Activated naive CD4-positive, alpha-beta T cell treated with Interleukin-2 at 50 U/mL for 16 hours (primary cell): ENCODE measurements around the gene CSRNP3.
"Not testable (repeated sequence)": the region's sequence is repeated elsewhere in the genome, so short reads cannot be mapped to it uniquely, and the experiment has no call there.

Experiments used
- DNase-seq: peaks from one replicate; pipeline ENCODE4 v3.0.0-alpha.2; 2020

Gene CSRNP3

DNA sequence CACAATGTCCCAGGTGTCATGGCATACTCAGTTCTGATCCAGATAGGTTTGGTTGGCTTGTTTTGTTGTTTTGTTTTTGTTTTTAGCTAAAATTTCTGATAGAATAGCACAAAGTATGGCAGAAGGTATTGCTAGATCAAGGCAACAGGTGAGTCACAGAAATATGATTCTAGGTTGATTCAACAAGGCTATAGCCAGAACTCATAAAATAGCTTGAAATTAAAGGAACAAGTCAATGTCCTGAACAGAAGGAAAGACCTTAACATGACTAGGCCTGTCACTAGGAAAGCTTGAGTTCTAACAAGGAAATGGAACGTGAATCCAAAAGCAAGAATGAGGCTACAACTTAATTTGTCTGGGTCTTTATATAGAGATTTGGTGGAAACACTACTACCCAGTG, 167.5 kb downstream of the CSRNP3 start:
- no peak for DNase-seq

DNA sequence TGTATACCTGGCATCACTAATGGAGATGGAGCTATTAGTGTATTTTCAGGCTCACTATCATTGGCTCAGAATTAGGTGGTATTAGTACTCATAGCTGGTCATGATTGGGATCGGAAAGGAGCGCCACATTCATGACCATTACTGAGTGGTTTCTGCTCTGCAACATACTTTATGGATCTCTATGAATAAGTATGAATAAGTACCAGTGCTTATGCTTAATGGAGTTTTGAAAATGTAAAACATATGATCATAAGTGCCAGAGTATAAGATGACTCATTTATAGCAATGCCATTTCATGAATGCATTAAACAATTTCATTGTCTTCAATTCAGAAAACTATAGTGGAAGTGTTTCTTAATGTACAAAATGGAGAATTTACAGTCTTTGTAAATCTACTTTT, 167.9 kb downstream of the CSRNP3 start:
- DNase-seq, result no peak

DNA sequence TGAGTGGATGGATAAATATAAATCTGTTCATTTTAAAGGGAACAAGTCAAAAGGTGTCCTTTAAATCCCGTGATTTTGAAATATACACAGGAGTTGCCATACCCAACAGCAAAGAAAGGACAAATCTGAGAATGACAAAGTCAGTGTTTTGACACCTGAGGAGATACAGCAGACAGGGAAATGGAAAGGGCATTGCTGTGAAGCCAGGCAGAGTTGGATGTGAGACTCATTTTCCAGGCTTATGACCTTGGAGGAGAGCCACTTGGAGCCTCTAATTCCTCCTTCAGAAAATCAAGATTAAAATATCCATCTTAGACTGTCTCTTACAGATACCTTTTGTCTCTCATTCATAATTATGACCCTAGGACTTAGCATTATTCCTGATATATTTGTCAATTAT, 170.0 kb downstream of the CSRNP3 start:
- DNase-seq, result no peak

DNA sequence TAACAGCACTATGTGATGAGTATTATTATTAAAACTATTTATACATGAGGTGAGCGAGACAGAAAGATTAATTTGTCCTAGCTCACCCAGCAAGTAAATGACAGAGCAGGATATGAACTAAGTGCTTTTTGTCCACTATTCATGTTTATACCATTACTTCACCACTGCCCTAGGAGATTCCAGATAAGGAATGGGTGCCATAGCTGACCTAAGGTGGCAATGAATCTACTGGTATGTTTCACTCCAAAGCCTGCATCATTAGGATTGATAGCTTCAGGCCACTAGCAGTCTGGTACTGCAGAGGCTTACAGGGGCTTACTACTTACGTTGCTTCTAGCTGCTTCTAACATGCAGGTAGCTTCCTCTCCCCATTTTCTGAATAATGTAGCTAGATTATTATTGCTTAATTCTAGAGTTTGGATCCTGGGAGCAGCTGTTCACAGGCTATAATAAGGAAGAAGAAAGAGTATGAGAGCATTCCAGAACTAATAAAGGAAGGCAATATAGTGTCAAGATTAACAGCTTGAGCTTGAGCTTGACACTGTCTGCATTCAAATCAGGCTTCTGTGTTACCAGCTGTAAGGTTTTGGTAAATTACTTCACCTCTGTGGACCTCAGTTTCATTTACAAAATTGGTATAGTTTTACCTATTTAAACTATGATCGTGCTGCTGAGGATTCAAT, 170.9 kb downstream of the CSRNP3 start:
- DNase-seq, result no peak

DNA sequence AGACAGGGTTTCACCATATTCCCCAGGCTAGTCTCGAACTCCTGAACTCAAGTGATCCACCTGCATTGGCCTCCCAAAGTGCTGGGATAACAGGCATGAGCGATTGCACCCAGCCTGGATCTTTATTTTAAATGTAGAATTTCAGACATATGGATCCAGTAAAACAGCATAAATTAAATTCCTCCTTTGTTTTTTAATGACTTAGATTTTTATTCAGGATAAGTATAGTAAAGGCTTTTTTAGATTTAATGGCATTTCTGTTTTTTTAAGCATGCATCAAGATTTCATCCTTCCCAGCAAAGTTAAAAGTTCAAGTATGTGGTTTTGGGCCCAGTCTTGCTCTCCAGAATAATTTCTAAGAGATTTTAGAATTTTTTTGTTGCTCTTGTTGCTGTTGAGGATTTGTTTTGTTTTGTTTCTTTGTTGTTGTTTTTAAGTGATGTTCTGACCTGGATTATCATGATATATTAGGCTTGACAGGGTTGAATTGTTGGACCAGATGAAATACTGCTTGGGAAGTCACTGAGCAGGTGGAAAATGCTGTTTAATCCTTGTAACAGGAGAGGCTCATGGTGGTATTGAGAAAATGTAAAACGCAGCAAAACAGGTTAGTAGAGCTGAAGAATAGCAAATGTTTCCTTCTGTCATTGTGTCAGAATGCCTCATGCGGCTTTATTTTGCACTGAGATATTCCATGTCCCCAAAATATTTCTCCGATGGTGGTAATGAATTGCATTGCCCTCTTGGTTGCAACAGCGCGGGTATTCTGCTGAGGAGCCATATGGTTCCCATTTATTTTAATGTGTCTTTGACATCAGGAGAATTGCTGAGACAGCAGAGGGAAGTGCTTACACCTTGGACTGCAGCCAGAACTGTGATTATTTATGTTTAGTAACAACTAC, 176.7 kb downstream of the CSRNP3 start:
- no peak for DNase-seq

DNA sequence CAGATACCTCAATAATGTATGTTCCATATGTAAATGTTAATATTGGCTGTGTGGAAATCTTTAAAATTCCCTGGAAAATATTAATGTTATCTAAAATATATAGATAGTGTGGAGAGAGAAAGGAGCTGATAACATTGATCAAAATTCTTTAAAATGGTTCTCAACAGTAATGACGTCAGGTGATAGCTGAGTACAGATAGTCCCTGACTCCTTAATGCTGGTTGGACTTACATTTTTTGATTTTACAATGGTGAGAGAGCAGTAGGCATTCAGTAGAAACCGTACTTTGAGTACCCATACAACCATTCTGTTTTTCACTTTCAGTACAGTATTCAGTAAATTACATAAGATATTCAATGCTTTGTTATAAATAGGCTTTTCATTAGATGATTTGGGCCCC, 177.9 kb downstream of the CSRNP3 start:
- no peak for DNase-seq

DNA sequence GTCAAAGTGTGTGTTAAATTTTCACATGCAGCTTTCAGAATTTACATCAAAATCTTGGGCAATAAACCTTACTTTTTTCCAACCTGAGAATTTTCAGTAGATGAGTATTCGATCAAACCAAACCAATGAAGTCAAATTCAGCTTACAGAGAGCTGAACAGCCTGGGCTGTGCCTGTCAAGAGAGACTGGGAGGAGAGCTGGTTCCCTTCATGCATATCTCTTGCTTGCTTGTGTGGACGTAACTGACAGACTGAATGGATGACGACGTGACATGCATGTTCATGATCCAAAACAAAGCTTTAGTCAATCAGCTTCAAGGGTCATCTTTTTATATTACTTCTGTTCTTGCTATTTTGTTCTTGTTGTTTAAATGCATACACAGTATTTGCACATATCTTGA, 179.3 kb downstream of the CSRNP3 start:
- no peak for DNase-seq

DNA sequence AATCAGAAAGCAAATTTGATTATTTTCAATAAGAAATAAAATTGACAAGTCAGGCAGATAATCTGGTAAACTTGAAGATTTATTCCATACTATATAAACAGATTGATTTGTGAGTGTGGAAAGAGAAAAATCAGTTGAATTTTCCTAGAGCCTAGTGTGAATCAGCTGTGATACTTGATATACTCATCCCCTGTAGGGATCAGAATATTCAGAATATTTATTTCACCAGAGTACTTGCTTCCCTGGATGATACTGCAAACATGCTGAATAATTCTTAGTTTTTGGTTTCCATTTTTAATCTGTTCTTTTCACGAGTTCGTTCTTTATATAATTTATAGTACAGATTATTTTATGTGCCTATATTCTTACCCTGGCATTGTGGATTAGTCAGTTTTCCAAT, 181.7 kb downstream of the CSRNP3 start:
- DNase-seq, result no peak

DNA sequence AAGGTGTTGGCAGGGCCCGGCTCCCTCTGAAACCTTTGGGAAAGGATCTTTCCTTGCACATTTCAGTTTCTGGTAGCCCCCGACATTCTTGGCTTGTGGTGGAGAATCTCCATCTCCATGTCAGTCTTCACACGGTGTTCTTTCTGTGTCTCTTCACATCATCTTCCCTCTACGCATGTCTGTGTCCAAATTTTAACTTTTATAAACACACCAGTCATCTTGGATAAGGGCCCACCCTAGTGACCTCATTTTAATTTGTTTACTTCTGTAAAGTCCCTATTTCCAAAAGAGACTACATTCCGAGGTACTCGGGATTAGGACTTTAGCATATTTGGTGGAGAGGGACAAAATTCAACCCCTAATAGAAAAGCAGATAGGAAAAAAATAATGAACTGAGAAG, 186.2 kb downstream of the CSRNP3 start:
- DNase-seq, result no peak

DNA sequence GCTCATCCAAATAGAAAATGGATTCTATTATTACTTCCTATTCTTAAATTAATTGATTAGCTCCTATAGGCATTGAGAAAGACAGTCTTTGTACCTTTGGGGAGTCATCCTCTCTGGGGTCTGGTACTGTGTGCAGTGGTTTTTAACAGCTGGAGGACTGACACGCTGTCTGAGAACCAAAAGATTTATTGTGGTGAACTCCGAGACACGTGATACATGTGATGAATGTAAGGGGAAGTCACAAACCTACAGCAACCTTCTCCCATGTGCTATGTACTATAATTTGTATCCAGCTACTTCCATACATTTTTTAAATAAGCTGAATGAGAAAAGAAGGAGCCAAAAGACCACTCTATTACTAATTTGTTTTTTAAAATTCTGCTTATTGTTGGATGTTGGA, 190.9 kb downstream of the CSRNP3 start:
- no peak for DNase-seq

DNA sequence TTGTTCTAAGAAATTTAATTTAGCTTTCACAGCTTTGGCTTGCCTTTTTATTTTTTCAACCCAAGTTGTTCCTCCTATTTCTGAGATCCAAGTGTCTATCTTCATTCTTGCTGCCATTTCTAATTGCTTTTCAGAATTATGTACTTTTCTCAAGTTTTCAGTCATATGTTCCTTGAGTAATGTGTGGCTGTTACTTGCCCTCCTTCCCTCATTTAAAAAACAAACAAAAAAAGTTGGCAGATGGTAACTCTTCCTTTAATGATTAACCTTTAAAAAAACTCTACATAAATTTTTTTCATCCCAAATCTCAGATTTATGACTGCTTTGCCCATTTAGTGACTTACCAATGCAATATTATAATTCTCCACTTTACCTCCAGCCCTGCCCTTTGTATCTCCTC, 193.2 kb downstream of the CSRNP3 start:
- no peak for DNase-seq

DNA sequence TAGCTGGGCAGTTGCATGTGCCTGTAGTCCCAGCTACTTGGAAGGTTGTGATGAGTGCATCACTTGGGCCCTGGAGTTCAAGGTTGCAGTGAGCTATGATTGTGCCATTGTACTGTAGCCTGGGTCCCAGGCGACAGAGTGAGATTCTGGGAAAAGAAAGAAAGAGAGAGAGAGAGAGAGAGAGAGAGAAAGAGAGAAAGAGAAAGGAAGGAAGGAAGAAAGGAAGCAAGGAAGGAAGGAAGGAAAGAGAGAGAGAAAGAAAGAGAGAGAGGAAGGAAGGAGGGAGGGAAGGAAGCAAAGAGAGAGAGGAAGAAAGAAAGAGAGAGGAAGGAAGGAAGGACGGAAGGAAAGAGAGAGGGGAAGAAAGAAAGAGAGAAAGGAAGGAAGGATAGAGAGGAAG, 196.1 kb downstream of the CSRNP3 start:
- no peak for DNase-seq

DNA sequence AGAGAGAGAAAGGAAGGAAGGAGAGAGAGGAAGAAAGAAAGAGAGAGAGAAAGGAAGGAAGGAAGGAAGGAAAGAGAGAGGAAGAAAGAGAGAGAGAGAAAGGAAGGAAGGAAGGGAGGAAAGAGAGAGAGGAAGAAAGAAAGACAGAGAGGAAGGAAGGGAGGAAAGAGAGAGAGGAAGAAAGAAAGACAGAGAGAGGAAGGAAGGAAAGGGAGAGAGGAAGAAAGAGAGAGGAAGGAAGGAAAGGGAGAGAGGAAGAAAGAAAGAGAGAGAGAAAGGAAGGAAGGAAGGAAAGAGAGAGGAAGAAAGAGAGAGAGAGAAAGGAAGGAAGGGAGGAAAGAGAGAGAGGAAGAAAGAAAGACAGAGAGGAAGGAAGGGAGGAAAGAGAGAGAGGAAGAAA, 196.6 kb downstream of the CSRNP3 start:
- not testable (repeated sequence) for DNase-seq

DNA sequence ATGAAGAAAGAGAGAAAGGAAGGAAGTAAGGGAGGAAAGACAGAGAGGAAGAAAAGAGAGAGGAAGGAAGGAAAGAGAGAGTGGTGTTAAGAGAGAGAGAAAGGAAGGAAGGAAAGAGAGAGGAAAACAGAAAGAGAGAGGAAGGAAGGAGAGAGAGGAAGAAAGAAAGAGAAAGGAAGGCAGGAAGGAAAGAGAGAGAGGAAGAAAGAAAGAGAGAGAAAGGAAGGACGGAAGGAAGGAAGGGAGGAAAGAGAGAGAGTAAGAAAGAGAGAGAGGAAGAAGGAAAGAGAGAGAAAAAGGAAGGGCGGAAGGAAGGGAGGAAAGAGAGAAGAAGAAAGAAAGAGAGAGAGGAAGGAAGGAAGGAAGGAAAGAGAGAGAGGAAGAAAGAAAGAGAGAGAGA, 197.1 kb downstream of the CSRNP3 start:
- no peak for DNase-seq

DNA sequence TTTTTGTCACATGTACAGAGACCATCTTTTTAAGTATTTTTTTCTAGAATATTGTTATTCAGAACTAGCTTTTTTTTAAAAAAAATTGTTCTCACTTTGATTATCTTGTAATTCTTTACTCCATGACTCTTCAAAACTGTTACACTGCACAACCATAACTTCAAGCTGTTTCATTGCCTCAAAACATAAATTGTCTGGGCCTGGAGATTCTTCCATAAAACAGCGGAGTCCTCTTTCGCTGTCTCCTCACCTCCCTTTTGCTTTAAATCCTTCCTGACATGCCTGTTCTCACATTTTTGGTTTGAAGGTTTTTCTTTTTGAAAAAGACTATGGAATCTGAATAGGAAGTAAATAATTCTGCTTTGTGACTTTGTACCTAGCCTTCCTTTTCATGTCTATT, 197.9 kb downstream of the CSRNP3 start:
- no peak for DNase-seq

DNA sequence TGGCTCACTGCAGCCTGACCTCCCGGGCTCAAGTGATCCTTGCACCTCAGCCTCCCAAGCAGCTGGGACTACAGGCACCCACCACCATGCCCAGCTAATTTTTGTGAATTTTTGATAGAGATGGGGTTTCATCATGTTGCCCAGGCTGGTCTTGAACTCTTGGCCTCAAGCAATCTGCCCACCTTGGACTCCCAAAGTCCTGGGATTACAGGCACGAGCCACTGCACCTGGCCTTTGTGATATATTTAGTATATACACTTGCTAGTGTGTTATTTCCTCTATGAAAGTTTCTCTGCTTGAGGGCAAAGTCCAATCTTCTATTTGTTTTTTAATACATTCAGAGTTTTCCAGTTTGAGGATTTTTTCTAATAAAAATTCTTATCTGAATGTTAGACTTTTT, 205.3 kb downstream of the CSRNP3 start:
- no peak for DNase-seq

DNA sequence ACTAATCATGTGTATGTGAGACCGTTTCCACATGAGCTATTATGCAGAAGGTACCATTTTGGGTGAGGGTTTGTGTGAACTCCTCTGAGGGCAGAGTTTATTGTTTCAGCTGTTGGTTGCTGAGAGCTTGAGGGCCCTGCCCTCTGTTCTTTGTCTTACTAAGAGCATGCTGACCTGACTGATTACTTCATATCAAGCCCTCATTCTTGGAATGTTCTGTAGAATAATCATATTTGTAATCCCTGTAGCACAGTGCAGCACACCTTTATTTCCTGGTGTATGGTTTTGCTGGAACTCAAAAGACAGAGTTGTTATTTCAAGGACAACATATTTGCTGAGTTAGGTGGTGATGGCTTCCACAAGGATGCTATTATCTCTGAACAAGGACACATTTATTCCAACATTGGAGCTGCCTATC, 206.1 kb downstream of the CSRNP3 start:
- no peak for DNase-seq

DNA sequence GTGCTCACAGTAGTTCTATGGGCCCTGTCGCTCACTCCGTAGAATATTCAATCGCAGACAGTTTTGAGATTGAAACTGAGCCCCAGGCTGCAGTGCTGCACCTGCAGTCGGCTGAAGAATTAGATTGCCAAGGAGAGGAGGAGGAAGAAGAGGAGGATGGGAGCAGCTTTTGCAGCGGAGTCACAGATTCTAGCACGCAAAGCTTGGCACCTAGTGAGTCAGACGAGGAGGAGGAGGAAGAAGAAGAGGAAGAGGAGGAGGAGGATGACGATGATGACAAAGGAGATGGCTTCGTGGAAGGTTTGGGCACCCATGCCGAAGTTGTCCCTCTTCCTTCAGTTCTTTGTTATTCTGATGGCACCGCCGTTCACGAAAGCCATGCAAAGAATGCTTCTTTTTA, 209.4 kb downstream of the CSRNP3 start:
- no peak for DNase-seq

DNA sequence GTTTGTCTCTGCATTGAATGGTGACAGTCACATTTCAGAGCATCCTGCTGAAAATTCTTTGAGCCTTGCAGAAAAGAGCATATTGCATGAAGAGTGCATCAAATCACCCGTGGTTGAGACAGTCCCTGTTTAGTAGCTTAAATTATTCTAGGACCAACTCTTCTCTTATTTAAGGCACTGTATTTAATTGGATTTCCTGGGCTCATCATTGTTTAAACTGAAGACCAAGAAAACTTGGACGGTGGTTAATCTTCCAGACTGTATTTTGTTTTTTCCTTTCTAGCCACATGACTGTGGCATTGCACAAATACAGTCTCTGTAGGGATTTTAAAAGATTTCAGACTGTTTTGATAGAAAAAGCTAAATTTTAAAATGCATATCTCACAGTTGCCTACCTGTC, 210.1 kb downstream of the CSRNP3 start:
- no peak for DNase-seq

DNA sequence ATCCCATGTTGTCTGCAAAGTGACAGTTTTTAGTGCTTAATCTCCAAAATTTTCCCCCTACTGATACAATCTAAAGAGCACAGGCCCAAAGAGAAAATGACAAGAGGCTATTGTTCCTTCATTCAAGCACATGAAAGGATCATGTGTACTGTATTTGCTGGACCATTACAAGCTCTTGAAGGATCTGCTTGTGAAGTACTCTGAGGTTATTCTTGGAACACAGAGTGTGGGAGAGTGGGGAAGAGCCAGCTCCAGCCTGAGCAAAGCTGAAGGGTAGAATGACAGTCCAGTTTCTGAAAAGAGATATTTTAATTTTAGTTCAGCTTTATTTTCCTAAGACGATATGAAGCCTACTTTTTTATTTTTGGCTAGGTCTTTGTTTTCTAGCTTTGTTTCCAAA, 212.3 kb downstream of the CSRNP3 start:
- no peak for DNase-seq

DNA sequence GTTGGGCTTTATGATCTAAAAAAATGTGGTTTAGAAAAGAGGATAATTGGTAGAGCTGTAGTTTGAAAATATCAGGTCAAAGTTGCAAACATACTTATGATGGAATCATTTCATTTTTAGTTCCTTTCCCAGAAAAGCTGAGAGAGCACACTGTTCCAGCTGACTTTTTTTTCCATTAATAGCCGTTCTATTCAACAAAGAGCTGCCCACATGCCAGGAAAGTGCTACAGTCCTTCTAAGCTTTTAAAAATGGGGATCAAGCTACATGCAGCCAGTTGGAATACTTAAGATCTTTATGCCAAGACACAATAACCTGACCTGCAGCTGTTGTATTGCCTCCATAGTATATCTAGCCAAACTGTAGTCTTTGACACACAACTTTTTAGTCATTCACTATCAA, 213.0 kb downstream of the CSRNP3 start:
- DNase-seq, result no peak

DNA sequence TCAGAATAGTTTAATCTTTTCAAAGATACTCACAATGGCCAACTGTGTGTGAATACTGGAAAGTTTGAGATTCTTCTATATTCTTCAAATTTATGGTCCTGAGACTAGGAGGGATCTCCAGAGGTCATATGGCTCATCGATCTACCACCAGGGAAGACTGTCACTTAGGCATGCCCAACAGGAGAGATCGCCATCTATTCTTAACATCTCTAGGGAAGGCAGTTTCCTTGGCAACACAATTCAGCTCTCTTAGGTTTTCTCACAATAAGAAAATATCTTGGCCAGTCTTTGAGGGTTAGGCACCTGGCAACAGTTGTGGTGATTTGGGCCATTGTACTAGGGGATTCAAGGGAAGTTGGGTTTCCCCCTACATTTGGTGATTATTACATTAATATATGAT, 217.3 kb downstream of the CSRNP3 start:
- no peak for DNase-seq

DNA sequence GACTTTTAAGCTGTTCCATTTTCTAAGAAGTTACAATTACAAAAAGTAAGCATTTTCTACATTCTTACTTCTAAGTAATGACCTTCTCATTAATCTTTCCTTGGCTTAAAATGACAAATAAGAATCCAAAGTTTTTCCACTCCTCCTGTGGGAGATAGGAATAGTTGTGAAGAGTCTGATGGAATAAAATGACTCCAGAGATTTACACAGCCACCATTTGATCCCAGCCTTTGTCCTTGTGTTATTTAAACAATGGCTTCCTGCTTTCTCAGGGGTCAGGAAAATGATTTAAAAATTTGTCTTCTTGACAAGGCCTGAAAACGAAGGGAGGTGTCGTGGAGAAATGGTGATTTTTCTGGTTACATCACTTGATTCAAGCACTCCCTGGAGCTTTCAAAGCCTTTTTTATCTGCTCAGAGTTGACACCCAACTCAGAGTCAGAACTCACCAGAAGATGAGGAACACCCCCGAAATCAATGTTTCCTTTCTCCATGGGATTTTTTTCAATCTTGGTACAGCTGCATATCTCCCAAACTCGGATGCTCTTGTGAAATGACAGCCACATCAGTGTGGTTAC, 218.0 kb downstream of the CSRNP3 start:
- DNase-seq, result no peak

DNA sequence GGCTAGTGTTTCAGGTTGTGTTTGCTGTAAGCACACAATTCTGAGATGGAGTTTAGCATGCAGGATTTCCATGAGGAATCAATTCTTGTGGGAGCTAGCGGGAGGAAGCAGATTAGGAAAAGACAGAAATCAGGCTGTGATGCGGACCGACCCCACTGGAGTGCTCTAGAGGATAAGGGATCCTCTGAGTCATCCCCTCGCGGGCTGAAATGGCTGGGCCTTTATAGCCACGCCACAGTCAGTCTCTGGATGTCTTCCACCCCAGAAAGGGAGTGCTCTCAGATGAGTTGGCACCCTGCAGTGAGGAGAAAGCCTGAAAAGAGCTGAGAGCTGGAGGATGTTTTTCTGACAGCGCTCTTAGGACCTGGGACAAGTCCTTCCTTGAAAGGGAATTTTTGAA, 222.1 kb downstream of the CSRNP3 start:
- no peak for DNase-seq
